ENCODE results near the gene REXO4. TPM values are rescaled to one million over a fixed set of nuclear protein-coding genes. Genes with fewer than 3 reads are reported as not detected.

The REXO4 gene
- total and polyA plus RNA-seq, 2 of the 13 experiments (the other 11 are each of a cell fraction or from before 2014, with no cell fraction given): 18.5 to 30.4 TPM

DNA sequence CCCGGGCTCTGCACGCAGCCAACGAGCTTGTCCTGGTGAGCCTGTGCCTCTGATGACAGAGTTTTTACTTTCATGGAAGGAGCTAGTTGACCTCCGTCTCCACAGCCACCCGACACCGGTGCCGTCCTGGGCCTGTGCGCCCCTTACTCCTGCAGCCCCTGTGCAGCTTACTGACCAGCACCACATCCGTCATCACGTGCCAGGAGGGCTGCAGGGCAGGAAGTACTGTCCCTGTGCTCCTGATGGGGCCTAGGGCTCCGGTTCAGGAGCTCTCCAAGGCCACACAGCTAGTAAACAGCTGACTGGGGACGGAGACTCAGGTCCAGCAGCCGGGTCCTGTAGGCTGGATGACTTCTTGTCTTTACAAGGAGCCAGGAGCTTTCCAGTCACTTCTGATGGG, 31.5 kb downstream of the REXO4 start:
- no peak overlapping the region for H2AFZ ChIP-seq (ENCODE audit: low read length)
- in situ Hi-C loops (cut with HindIII; ENCODE audit: extremely low pct_ligation_motif_present, low pct_unique_long_range_greater_than_20kb) (no loop called here), intact Hi-C loops (cut with micrococcal nuclease; ENCODE audit: unreplicated experiment) (no loop called here)
- DNase-seq (ENCODE audit: low spot score) (peak; percentile 43), FAIRE-seq (no peak), ATAC-seq (peak; percentile 67)
- peaks cover 75% of the 10 kb centered on the region for H3K4me1 ChIP-seq (ENCODE audit: insufficient read depth, low read length)
- H3K79me2 ChIP-seq (ENCODE audit: insufficient read depth, low read length): no peaks in the 10 kb centered on the region
- H4K20me1 ChIP-seq (ENCODE audit: insufficient read depth, low read length): no peaks in the 10 kb centered on the region
- H3K4me3 ChIP-seq (replicated peaks in 1 of 3; ENCODE audit: insufficient read depth in 1 of 3, low read depth in 2 of 3, low read length in 3 of 3): peak overlapping the region in 1 of 3 experiments; percentile 26; a peak in 1 of 6 replicates
- peaks cover 10% of the 10 kb centered on the region; the same call in 1 of the 2 replicates for H3K9me3 ChIP-seq (ENCODE audit: low read length)
- peak overlapping the region; percentile 62 for H3K4me2 ChIP-seq (ENCODE audit: low read depth, low read length)
- H3K9ac ChIP-seq (ENCODE audit: insufficient read depth, low read depth, low read length): no peak overlapping the region
- POLR2A ChIA-PET: interaction anchor here (0.8 to 3.7 kb wide), 7 partner anchors 8 to 73 kb away, joined by 3 to 18 read pairs (median 5); partner anchors contain the start of genes CACFD1, MED22, RPL7A and STKLD1
- no peaks in the 10 kb centered on the region for H3K27me3 ChIP-seq (ENCODE audit: control insufficient read depth in 1 of 2, insufficient read depth in 2 of 2, low read length in 2 of 2)
- no TSS peak for BruUV-seq (replicated peaks)
- CTCF ChIA-PET (ENCODE audit: low intra/inter-chr PET ratio, low total read pairs): no interaction called here
- H3K27ac ChIP-seq (ENCODE audit: extremely low read length, insufficient read depth, low read length): peak overlapping the region; percentile 7
- no peaks in the 10 kb centered on the region for H3K36me3 ChIP-seq (replicated peaks in 1 of 2; ENCODE audit: control insufficient read depth in 1 of 2, insufficient read depth in 2 of 2, low read length in 2 of 2)
- 4% methylated on average over 3 of the region's 13 CpGs for WGBS (ENCODE audit: low lambda C conversion rate)
- TF ChIP-seq KDM6A (CRISPR knock-in tag; IDR thresholded peaks at IDR 0.05; ENCODE audit: low read depth): no peak
- no peak for TF ChIP-seq ISL2 (CRISPR knock-in tag; IDR thresholded peaks at IDR 0.05)
- peak; percentile 42; the same call in 1 of the 2 replicates for TF ChIP-seq ZSCAN25 (CRISPR knock-in tag; IDR thresholded peaks at IDR 0.05)
- TF ChIP-seq FOXA3 (CRISPR knock-in tag; IDR thresholded peaks at IDR 0.05): peak; percentile 61
- TF ChIP-seq, protein P1, sequence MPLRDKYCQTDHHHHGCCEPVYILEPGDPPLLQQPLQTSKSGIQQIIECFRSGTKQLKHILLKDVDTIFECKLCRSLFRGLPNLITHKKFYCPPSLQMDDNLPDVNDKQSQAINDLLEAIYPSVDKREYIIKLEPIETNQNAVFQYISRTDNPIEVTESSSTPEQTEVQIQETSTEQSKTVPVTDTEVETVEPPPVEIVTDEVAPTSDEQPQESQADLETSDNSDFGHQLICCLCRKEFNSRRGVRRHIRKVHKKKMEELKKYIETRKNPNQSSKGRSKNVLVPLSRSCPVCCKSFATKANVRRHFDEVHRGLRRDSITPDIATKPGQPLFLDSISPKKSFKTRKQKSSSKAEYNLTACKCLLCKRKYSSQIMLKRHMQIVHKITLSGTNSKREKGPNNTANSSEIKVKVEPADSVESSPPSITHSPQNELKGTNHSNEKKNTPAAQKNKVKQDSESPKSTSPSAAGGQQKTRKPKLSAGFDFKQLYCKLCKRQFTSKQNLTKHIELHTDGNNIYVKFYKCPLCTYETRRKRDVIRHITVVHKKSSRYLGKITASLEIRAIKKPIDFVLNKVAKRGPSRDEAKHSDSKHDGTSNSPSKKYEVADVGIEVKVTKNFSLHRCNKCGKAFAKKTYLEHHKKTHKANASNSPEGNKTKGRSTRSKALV (CRISPR knock-in tag; IDR thresholded peaks at IDR 0.05): peak; percentile 83; the same call in 1 of the 2 replicates
- peak; percentile 81 for TF ChIP-seq ZNF768 (CRISPR knock-in tag; IDR thresholded peaks at IDR 0.05)
- TF ChIP-seq ZNF143 (CRISPR knock-in tag; IDR thresholded peaks at IDR 0.05): peak; percentile 30; the same call in 1 of the 2 replicates
- peak; percentile 64; the same call in 1 of the 2 replicates for TF ChIP-seq BCL3 (CRISPR knock-in tag; IDR thresholded peaks at IDR 0.05)
- no peak for TF ChIP-seq JUNB (CRISPR knock-in tag; IDR thresholded peaks at IDR 0.05; ENCODE audit: borderline replicate concordance)
- TF ChIP-seq MLX (CRISPR knock-in tag; IDR thresholded peaks at IDR 0.05): peak; percentile 85
- TF ChIP-seq, protein P2, sequence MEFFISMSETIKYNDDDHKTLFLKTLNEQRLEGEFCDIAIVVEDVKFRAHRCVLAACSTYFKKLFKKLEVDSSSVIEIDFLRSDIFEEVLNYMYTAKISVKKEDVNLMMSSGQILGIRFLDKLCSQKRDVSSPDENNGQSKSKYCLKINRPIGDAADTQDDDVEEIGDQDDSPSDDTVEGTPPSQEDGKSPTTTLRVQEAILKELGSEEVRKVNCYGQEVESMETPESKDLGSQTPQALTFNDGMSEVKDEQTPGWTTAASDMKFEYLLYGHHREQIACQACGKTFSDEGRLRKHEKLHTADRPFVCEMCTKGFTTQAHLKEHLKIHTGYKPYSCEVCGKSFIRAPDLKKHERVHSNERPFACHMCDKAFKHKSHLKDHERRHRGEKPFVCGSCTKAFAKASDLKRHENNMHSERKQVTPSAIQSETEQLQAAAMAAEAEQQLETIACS (CRISPR knock-in tag; IDR thresholded peaks at IDR 0.05): 0 out of 2 replicates have a peak, but pooled peaks have one; percentile 25
- TF ChIP-seq ZNF317 (CRISPR knock-in tag; IDR thresholded peaks at IDR 0.05): no peak
- peak; percentile 31; the same call in 1 of the 2 replicates for TF ChIP-seq ZNF709 (CRISPR knock-in tag; IDR thresholded peaks at IDR 0.05)
- TF ChIP-seq TOE1 (CRISPR knock-in tag; IDR thresholded peaks at IDR 0.05): no peak
- TF ChIP-seq ESRRA (CRISPR knock-in tag; IDR thresholded peaks at IDR 0.05; ENCODE audit: low read depth): 0 out of 2 replicates have a peak, but pooled peaks have one; percentile 24
- no peak for TF ChIP-seq ZNF367 (CRISPR knock-in tag; IDR thresholded peaks at IDR 0.05; ENCODE audit: borderline replicate concordance)
- TF ChIP-seq SAP130 (CRISPR knock-in tag; IDR thresholded peaks at IDR 0.05; ENCODE audit: low read depth): peak; percentile 76
- peak; percentile 81; the same call in 1 of the 2 replicates for TF ChIP-seq ZNF264 (CRISPR knock-in tag; IDR thresholded peaks at IDR 0.05)
